Activated T-helper 17 cell treated with anti-CD3 and anti-CD28 coated beads, Interleukin-2, amount 50 U/mL, for 72 hours (primary cell): ENCODE results near the gene RASSF3. TPM values are rescaled to one million over a fixed set of nuclear protein-coding genes. Genes with fewer than 3 reads are reported as not detected.

ENCODE experiments used
- ATAC-seq: fragments of 150-1000 bp; cut with Tn5 transposase; replicated peaks from 2 replicates; pipeline ENCODE4 v1.10.0; 2021; ENCODE audit warnings: mild to moderate bottlenecking, moderate library complexity
- H3K27ac Mint-ChIP-seq: one replicate; pipeline ENCODE4 v1.8.0; 2022; ENCODE audit warnings: mixed read lengths
- H3K27me3 Mint-ChIP-seq: one replicate; pipeline ENCODE4 v1.8.0; 2022; ENCODE audit warnings: mixed read lengths
- H3K36me3 Mint-ChIP-seq: one replicate; pipeline ENCODE4 v1.8.0; 2022; ENCODE audit warnings: low read depth, mild to moderate bottlenecking, mixed read lengths
- H3K4me1 Mint-ChIP-seq: one replicate; pipeline ENCODE4 v1.8.0; 2022; ENCODE audit warnings: mixed read lengths
- H3K4me3 Mint-ChIP-seq: one replicate; pipeline ENCODE4 v1.8.0; 2022; ENCODE audit warnings: mild to moderate bottlenecking, mixed read lengths
- H3K9me3 Mint-ChIP-seq: one replicate; pipeline ENCODE4 v1.8.0; 2022; ENCODE audit warnings: mixed read lengths
- total RNA-seq, 2 donors: library from RNA; stranded (reverse); gene quantifications; one replicate each; pipeline ENCODE4 v1.2.3, GENCODE V29; 2022

RASSF3 gene
- total RNA-seq, 2 donors from 2014 or later: 31.0 to 43.9 TPM

- ATAC-seq: no peak
- peaks cover 82% of the 10 kb centered on the region for H3K36me3 Mint-ChIP-seq
Observed at GRCh38 chr12:64691795-64692583, 81.7 kb downstream of the RASSF3 start.

GRCh38 chr12:64694130-64695040 lies 84.1 kb downstream of the RASSF3 start:
- Mint-ChIP-seq H3K4me1 (peaks cover 44% of the 10 kb centered on the region), H3K9me3 (no peaks in the 10 kb centered on the region), H3K27ac (peak overlapping the region; percentile 68), H3K4me3 (peak overlapping the region; percentile 6), H3K36me3 (peaks cover 73% of the 10 kb centered on the region), H3K27me3 (no peaks in the 10 kb centered on the region)
- no peak for ATAC-seq

More at GRCh38 chr12:64691795-64692583, 81.7 kb downstream of the RASSF3 start:
- Mint-ChIP-seq H3K27me3 (no peaks in the 10 kb centered on the region), H3K4me3 (no peak overlapping the region), H3K9me3 (no peaks in the 10 kb centered on the region), H3K27ac (peak overlapping the region; percentile 83), H3K4me1 (peaks cover 54% of the 10 kb centered on the region)

- ATAC-seq: no peak
- H3K9me3 Mint-ChIP-seq: no peaks in the 10 kb centered on the region
- H3K4me1 Mint-ChIP-seq: peaks cover 53% of the 10 kb centered on the region
- H3K36me3 Mint-ChIP-seq: peaks cover 84% of the 10 kb centered on the region
- H3K4me3 Mint-ChIP-seq: no peak overlapping the region
- H3K27ac Mint-ChIP-seq: peak overlapping the region; percentile 68
- no peaks in the 10 kb centered on the region for H3K27me3 Mint-ChIP-seq
Observed at GRCh38 chr12:64695550-64695949, 85.3 kb downstream of the RASSF3 start.

- Mint-ChIP-seq H3K4me3 (no peak overlapping the region), H3K9me3 (no peaks in the 10 kb centered on the region), H3K27me3 (no peaks in the 10 kb centered on the region), H3K4me1 (peaks cover 58% of the 10 kb centered on the region), H3K27ac (peak overlapping the region; percentile 68), H3K36me3 (peaks cover 88% of the 10 kb centered on the region)
- ATAC-seq: no peak
Observed at GRCh38 chr12:64696080-64696741, 85.9 kb downstream of the RASSF3 start.

- peaks cover 38% of the 10 kb centered on the region for H3K4me1 Mint-ChIP-seq
Observed at GRCh38 chr12:64699504-64700115, 89.3 kb downstream of the RASSF3 start.

GRCh38 chr12:64700532-64700931 lies 90.2 kb downstream of the RASSF3 start:
- H3K4me1 Mint-ChIP-seq: peaks cover 32% of the 10 kb centered on the region
- peak overlapping the region; percentile 79 for H3K27ac Mint-ChIP-seq
- no peaks in the 10 kb centered on the region for H3K27me3 Mint-ChIP-seq
- H3K9me3 Mint-ChIP-seq: no peaks in the 10 kb centered on the region
- H3K36me3 Mint-ChIP-seq: peaks cover 51% of the 10 kb centered on the region
- peak; percentile 82 for ATAC-seq
- peak overlapping the region; percentile 55 for H3K4me3 Mint-ChIP-seq

More at GRCh38 chr12:64699504-64700115, 89.3 kb downstream of the RASSF3 start:
- H3K27ac Mint-ChIP-seq: peak overlapping the region; percentile 79
- no peaks in the 10 kb centered on the region for H3K9me3 Mint-ChIP-seq
- H3K27me3 Mint-ChIP-seq: no peaks in the 10 kb centered on the region
- ATAC-seq: no peak
- H3K36me3 Mint-ChIP-seq: peaks cover 61% of the 10 kb centered on the region
- no peak overlapping the region for H3K4me3 Mint-ChIP-seq

GRCh38 chr12:64701283-64701682 lies 91.0 kb downstream of the RASSF3 start:
- Mint-ChIP-seq H3K27me3 (no peaks in the 10 kb centered on the region), H3K4me1 (peaks cover 32% of the 10 kb centered on the region), H3K9me3 (no peaks in the 10 kb centered on the region), H3K36me3 (peaks cover 44% of the 10 kb centered on the region), H3K4me3 (peak overlapping the region; percentile 55), H3K27ac (peak overlapping the region; percentile 79)
- ATAC-seq: no peak

GRCh38 chr12:64706306-64706705 lies 96.0 kb downstream of the RASSF3 start:
- no peaks in the 10 kb centered on the region for H3K9me3 Mint-ChIP-seq
- no peak for ATAC-seq
- H3K4me3 Mint-ChIP-seq: no peak overlapping the region
- peaks cover 2% of the 10 kb centered on the region for H3K4me1 Mint-ChIP-seq
- H3K27me3 Mint-ChIP-seq: no peaks in the 10 kb centered on the region
- no peak overlapping the region for H3K27ac Mint-ChIP-seq
- H3K36me3 Mint-ChIP-seq: peaks cover 6% of the 10 kb centered on the region

GRCh38 chr12:64706857-64707256 lies 96.6 kb downstream of the RASSF3 start:
- H3K27ac Mint-ChIP-seq: no peak overlapping the region
- H3K4me3 Mint-ChIP-seq: no peak overlapping the region
- no peaks in the 10 kb centered on the region for H3K27me3 Mint-ChIP-seq
- H3K9me3 Mint-ChIP-seq: no peaks in the 10 kb centered on the region
- H3K4me1 Mint-ChIP-seq: no peaks in the 10 kb centered on the region
- peaks cover 6% of the 10 kb centered on the region for H3K36me3 Mint-ChIP-seq
- ATAC-seq: no peak

- no peaks in the 10 kb centered on the region for H3K9me3 Mint-ChIP-seq
- H3K4me3 Mint-ChIP-seq: no peak overlapping the region
- H3K27me3 Mint-ChIP-seq: no peaks in the 10 kb centered on the region
- peaks cover under 1% of the 10 kb centered on the region for H3K36me3 Mint-ChIP-seq
- H3K4me1 Mint-ChIP-seq: no peaks in the 10 kb centered on the region
- H3K27ac Mint-ChIP-seq: no peak overlapping the region
- no peak for ATAC-seq
Observed at GRCh38 chr12:64707362-64707761, 97.1 kb downstream of the RASSF3 start.

- Mint-ChIP-seq H3K4me1 (no peaks in the 10 kb centered on the region), H3K36me3 (peaks cover 1% of the 10 kb centered on the region), H3K9me3 (no peaks in the 10 kb centered on the region), H3K4me3 (no peak overlapping the region), H3K27me3 (no peaks in the 10 kb centered on the region), H3K27ac (no peak overlapping the region)
- ATAC-seq: no peak
Observed at GRCh38 chr12:64707926-64708325, 97.6 kb downstream of the RASSF3 start.

- Mint-ChIP-seq H3K4me1 (peaks cover 4% of the 10 kb centered on the region), H3K4me3 (no peak overlapping the region), H3K27ac (no peak overlapping the region), H3K9me3 (no peaks in the 10 kb centered on the region), H3K36me3 (peaks cover 12% of the 10 kb centered on the region), H3K27me3 (no peaks in the 10 kb centered on the region)
- ATAC-seq: no peak
Observed at GRCh38 chr12:64709429-64709828, 99.1 kb downstream of the RASSF3 start.

- Mint-ChIP-seq H3K27ac (no peak overlapping the region), H3K4me3 (no peak overlapping the region), H3K9me3 (no peaks in the 10 kb centered on the region), H3K4me1 (peaks cover 14% of the 10 kb centered on the region), H3K27me3 (no peaks in the 10 kb centered on the region), H3K36me3 (peaks cover 50% of the 10 kb centered on the region)
- no peak for ATAC-seq
Observed at GRCh38 chr12:64713376-64713775, 103.1 kb downstream of the RASSF3 start.

GRCh38 chr12:64714551-64714968 lies 104.3 kb downstream of the RASSF3 start:
- Mint-ChIP-seq H3K36me3 (peaks cover 56% of the 10 kb centered on the region), H3K27me3 (no peaks in the 10 kb centered on the region), H3K27ac (peak overlapping the region; percentile 48), H3K9me3 (no peaks in the 10 kb centered on the region), H3K4me3 (peak overlapping the region; percentile 6), H3K4me1 (peaks cover 14% of the 10 kb centered on the region)
- peak; percentile 93 for ATAC-seq
